Astrocyte (in vitro differentiated cells and primary cell): ENCODE data around the gene AKT3.

Experiments used
- EZH2 ChIP-seq: IDR thresholded peaks from 2 replicates; pipeline ENCODE4 v1.6.1; 2012; ENCODE audit warnings: mild to moderate bottlenecking, low read length, inconsistent platforms; ENCODE audit not compliant: insufficient read depth
- TF ChIP-seq, protein P1 (sequence below): IDR thresholded peaks from 2 replicates; pipeline ENCODE4 v1.5.1; 2011; ENCODE audit warnings: low read depth, mild to moderate bottlenecking, inconsistent platforms, low read length, moderate library complexity; ENCODE audit not compliant: insufficient read depth

GRCh38 chr1:243623841-243624240 lies 226.2 kb downstream of the AKT3 start:
- TF ChIP-seq, protein P1, sequence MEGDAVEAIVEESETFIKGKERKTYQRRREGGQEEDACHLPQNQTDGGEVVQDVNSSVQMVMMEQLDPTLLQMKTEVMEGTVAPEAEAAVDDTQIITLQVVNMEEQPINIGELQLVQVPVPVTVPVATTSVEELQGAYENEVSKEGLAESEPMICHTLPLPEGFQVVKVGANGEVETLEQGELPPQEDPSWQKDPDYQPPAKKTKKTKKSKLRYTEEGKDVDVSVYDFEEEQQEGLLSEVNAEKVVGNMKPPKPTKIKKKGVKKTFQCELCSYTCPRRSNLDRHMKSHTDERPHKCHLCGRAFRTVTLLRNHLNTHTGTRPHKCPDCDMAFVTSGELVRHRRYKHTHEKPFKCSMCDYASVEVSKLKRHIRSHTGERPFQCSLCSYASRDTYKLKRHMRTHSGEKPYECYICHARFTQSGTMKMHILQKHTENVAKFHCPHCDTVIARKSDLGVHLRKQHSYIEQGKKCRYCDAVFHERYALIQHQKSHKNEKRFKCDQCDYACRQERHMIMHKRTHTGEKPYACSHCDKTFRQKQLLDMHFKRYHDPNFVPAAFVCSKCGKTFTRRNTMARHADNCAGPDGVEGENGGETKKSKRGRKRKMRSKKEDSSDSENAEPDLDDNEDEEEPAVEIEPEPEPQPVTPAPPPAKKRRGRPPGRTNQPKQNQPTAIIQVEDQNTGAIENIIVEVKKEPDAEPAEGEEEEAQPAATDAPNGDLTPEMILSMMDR: no peak
- TF ChIP-seq EZH2: no peak
